GM12873 (cell line): ENCODE results near the gene KCNIP1.

Source experiments
- TF ChIP-seq, protein P1 (sequence below): IDR thresholded peaks from 2 replicates; pipeline ENCODE4 v1.5.1; 2012; ENCODE audit warnings: low read depth, mild to moderate bottlenecking, moderate library complexity, low read length, control low read depth; ENCODE audit not compliant: insufficient read depth; ENCODE audit errors: missing control alignments

Gene KCNIP1

DNA sequence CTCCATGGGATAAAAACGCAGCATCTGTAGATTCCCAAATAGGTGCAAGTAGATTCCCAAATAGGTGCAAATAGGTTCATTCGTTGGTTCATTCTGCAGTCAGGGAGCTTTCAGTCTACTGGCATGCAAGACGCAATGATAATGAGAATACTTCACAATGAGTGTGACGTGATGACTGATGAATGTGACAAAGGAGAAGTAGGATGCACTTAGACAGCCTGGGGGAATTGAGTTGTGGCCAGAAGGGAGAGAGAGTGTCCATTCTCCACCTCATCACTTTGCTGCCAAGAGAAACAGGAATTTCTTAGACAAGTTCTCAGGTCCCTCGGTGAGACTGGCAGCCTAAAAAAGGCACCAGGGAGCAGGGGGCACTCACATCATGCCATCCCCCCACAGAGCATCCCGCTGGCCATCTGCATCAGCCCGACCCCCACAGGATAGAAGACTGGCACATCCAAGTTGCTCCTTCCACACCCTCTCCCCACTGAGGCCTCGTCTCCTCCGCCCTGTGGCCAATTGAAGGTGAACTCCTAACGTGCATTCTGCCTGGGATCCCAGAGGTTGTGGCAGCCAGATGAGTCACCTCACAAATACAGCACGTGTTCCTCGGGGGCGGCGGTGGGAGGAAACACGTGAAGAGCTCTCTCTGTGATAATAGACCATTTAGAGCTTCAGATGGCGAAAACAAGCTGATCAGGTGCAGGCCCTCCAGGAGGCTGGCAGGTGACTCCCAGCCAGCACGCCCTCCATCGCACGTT is 19.9 kb upstream of the KCNIP1 start:
- TF ChIP-seq, protein P1, sequence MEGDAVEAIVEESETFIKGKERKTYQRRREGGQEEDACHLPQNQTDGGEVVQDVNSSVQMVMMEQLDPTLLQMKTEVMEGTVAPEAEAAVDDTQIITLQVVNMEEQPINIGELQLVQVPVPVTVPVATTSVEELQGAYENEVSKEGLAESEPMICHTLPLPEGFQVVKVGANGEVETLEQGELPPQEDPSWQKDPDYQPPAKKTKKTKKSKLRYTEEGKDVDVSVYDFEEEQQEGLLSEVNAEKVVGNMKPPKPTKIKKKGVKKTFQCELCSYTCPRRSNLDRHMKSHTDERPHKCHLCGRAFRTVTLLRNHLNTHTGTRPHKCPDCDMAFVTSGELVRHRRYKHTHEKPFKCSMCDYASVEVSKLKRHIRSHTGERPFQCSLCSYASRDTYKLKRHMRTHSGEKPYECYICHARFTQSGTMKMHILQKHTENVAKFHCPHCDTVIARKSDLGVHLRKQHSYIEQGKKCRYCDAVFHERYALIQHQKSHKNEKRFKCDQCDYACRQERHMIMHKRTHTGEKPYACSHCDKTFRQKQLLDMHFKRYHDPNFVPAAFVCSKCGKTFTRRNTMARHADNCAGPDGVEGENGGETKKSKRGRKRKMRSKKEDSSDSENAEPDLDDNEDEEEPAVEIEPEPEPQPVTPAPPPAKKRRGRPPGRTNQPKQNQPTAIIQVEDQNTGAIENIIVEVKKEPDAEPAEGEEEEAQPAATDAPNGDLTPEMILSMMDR = no peak

DNA sequence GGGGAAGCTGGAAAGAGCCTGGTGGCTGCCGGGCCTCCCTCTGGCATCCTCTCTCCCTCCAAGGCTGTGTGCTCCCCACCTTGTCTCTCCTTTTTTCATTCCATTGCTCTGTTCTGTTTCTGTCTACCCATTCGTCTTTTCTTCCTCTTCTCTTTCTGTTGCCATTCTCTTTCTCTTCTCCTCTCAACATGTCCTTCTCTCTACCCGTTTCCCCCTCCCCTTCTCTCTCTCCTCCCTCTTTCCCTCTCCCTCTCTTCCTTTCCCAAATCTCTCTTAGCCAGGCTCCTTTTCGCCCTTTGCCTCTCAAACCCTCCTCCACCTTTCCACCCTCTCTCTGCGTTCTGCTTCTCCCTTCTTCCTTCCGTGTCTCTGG is 19.4 kb upstream of the KCNIP1 start:
- TF ChIP-seq, protein P1 = no peak

DNA sequence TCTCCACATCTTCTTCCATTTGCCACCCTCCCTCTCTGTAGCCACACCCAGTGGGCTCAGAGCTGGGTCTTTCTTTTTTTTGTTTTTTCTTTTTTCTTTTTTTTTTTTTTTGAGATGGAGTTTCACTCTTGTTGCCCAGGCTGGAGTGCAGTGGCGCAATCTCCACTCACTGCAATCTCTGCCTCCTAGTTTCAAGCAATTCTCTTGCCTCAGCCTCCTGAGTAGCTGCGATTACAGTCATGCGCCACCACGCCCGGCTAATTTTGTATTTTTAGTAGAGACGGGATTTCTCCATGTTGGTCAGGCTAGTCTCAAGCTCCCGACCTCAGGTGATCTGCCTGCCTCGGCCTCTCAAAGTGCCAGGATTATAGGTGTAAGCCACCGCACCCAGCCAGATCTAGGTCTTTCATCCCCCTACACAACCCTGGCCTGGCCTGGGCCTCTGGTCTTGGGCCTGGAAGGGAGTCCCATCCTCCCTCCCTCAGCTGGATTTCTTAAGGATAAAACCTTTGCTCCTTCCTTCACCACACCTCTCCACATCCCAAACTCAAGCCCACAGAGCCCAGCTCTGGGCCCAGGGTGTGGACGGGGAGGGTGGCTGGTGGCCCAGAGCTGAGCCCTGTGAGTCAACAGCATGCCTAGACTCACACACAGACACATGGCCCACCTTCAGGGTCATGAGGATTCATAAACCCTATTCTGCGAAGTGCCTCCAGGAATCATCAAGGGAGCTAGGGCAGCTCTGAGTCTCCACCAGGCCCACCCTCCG is 18.8 kb upstream of the KCNIP1 start:
- TF ChIP-seq, protein P1 = no peak

DNA sequence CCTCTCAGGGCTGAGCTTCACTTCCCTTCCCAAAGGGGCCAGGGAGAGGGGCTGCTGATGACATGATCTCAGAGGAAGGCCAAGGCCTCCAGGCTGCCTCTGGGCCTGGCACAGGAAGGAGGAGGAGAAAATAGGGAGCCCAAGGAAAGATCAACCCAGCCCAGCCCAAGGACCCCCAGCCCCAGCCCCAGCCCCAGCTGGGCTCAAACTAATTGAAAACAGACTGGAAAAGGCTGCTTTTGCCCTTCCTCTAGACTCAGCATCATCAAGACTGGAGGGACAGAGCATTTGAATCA is 18.3 kb upstream of the KCNIP1 start:
- TF ChIP-seq, protein P1 = no peak

DNA sequence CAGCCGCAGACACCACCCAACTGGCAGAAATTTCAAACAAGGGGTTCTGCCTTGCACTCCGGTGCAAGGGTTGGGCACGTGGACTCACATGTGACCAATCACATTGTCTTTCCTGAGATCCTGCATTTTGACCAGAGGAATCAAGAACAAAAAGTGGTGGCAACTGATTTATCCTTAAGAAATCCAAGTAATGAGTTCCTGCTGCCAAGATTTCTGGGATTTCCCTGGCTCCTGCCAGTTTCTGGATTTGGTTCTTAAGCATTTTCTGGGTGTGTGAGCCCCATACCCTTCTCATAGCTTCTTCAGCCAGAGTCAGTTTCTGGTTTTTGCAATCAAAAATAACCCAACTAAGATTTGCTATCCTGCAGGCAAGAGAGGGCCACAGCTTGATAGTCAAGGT is 17.4 kb upstream of the KCNIP1 start:
- TF ChIP-seq, protein P1 = no peak

DNA sequence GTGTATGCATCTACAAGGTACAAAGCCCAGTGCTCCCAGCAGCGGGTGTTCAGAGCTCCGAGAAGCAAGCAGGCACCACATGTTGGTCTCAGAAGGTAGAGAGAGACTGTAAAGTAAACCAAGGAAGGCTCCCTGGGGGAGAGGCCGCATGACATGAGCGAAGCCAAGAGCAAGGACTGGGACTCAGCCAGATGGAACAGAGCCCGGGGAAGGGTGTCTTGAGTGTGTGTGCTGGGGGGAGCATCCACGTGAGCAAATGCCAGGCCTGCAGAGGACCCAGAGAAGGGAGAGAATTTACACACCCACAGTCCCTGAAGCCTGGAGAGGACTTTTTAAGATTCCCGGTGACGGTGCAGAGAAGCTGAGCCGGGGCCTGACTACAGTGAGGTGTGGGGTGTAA is 15.2 kb upstream of the KCNIP1 start:
- TF ChIP-seq, protein P1 = no peak

DNA sequence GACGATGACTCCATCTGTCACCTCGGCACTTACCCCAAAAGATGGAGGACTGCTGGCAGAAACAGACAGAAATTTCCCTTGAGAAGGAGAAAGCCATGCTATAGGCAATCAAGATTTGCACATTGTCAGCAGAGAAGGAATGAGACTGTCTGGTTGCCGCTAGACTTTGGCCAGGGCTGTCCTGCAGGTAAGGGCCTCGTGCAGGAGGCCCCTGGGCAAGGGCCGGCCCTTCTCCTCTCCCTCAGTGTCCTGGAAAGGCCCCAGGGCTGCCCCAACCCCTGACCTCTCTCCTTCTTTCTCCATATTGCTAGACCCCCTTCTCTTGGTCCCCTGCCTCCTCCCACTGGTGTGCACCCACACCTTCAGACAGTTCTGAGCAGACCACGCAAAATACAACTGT is 14.6 kb upstream of the KCNIP1 start:
- TF ChIP-seq, protein P1 = no peak
